K562 (cell line): ENCODE data around the gene TNFAIP8L2. TPM values are rescaled to one million over a fixed set of nuclear protein-coding genes. Genes with fewer than 3 reads are reported as not detected.

ENCODE experiments used
- E2F6 ChIP-seq, 2 experiments: IDR thresholded peaks; 2 replicates each; pipeline ENCODE4 v1.6.1; 2011; ENCODE audit warnings: borderline replicate concordance in 1 of 2, control low read depth in 1 of 2, low read depth in 1 of 2, low read length in 1 of 2, mild to moderate bottlenecking in 1 of 2, mixed read lengths in 1 of 2, moderate library complexity in 1 of 2; ENCODE audit not compliant: insufficient read depth in 1 of 2, insufficient read length in 1 of 2, poor library complexity in 1 of 2, severe bottlenecking in 1 of 2; ENCODE audit errors: extremely low read depth in 1 of 2
- MYC ChIP-seq, 2 experiments: fragments of 250-450 bp in 1 of 2; sonication (Bioruptor Pico) in 1 of 2; IDR thresholded peaks; 2 replicates each; pipeline versions ENCODE4 v1.5.1 to v1.6.1; 2012 to 2021; ENCODE audit warnings: low read depth in 2 of 2, borderline replicate concordance in 1 of 2, improper control_type of control experiment in 1 of 2, low read length in 1 of 2, mild to moderate bottlenecking in 1 of 2, moderate library complexity in 1 of 2
- PRDM10 ChIP-seq: fragments of 450-650 bp; IDR thresholded peaks from 2 replicates; pipeline ENCODE4 v1.6.1; 2018; ENCODE audit not compliant: partially characterized antibody
- ZBED1 ChIP-seq: IDR thresholded peaks from 2 replicates; pipeline ENCODE4 v1.6.1; 2014
- ZNF140 ChIP-seq: fragments of 250-450 bp; sonication (Bioruptor Pico); IDR thresholded peaks from 2 replicates; pipeline ENCODE4 v1.8.0; 2021; ENCODE audit warnings: moderate library complexity, mild to moderate bottlenecking, inconsistent platforms
- polyA plus RNA-seq, 8 experiments: library from polyadenylated mRNA; depleted of rRNA in 4 of 8; stranded (reverse) in 5 of 8; unstranded in 3 of 8; fragments of >200 nt; fragmentation: Nextera tagmentation in 2 of 8; fragmentation: Illumina TruSeq in 1 of 8; extraction: Ambion mirVana in 2 of 8; extraction: Trizol in 1 of 8; gene quantifications; 2 replicates each; pipeline versions ENCODE4 v1.2.1 to v1.2.3, GENCODE V29; 2011 to 2014; ENCODE audit warnings: inconsistent platforms in 1 of 8, missing spikeins in 1 of 8
- total RNA-seq, 7 experiments: library from RNA; depleted of rRNA in 6 of 7; stranded (reverse); fragments of >200 nt in 6 of 7; fragmentation: Illumina TruSeq in 2 of 7; extraction: Trizol in 2 of 7; gene quantifications; 2 replicates each; pipeline versions ENCODE4 v1.2.1 to v1.2.3, GENCODE V29; 2011 to 2021; ENCODE audit warnings: low replicate concordance in 1 of 7

TNFAIP8L2 gene
- total and polyA plus RNA-seq, 9 of the 15 experiments (the other 6 are each of a cell fraction or from before 2014, with no cell fraction given): 0.05 to 1.7 (median 0.52) TPM

- TF ChIP-seq PRDM10 (no peak), E2F6 (IDR thresholded peaks at IDR 0.05; ENCODE audit: borderline replicate concordance in 1 of 2, extremely low read depth in 1 of 2, insufficient read depth in 1 of 2, insufficient read length in 1 of 2, low read depth in 1 of 2, low read length in 1 of 2, poor library complexity in 1 of 2, severe bottlenecking in 1 of 2) (peak; percentile 2 to 31), MYC (IDR thresholded peaks at IDR 0.05; ENCODE audit: low read depth, low read length) (peak; percentile 54; the same call in 1 of the 2 replicates), MYC (CRISPR knock-in tag; IDR thresholded peaks at IDR 0.05; ENCODE audit: borderline replicate concordance, low read depth) (no peak), ZBED1 (0 out of 2 replicates have a peak, but pooled peaks have one; percentile 23), ZNF140 (CRISPR knock-in tag) (no peak)
Measured at GRCh38 chr1:151165738-151166504, 9.5 kb downstream of the TNFAIP8L2 start, which contains the start of the genes LYSMD1 and SCNM1 (continued).
